ENCODE results near the gene DGKI. TPM values are rescaled to one million over a fixed set of nuclear protein-coding genes. Genes with fewer than 3 reads are reported as not detected.

Gene DGKI
- total and polyA plus RNA-seq, 4 donors, result 0.01 to 0.37 (median 0.31) TPM

GRCh38 chr7:137476937-137477336 lies 369.8 kb downstream of the DGKI start:
- H3K27ac ChIP-seq (ENCODE audit: low read depth in 1 of 2, low read length in 2 of 2), result no peak overlapping the region
- WGBS, result 69% methylated on average over 1 of the region's 1 CpG
- H3K9me3 ChIP-seq (ENCODE audit: control insufficient read depth in 4 of 4, low read length in 3 of 4), result no peaks in the 10 kb centered on the region
- no peak for DNase-seq (ENCODE audit: low spot score)
- H3K36me3 ChIP-seq (ENCODE audit: control insufficient read depth in 4 of 4, insufficient read depth in 3 of 4, low read depth in 1 of 4, low read length in 3 of 4), result no peaks in the 10 kb centered on the region
- H3K4me1 ChIP-seq (ENCODE audit: control insufficient read depth in 4 of 4, insufficient read depth in 4 of 4, low read length in 3 of 4), result no peaks in the 10 kb centered on the region
- no peak for TF ChIP-seq TAF1 (conservative IDR thresholded peaks at IDR 0.05)
- TF ChIP-seq CTCF (IDR thresholded peaks at IDR 0.05; ENCODE audit: low read depth, low read length, missing input control), result no peak
- no peak for TF ChIP-seq SP1 (IDR thresholded peaks at IDR 0.05)
- TF ChIP-seq GABPA (IDR thresholded peaks at IDR 0.05 in 1 of 2, conservative IDR thresholded peaks at IDR 0.05 in 1 of 2), result no peak
- no peak for TF ChIP-seq FOXA2 (IDR thresholded peaks at IDR 0.05)
- TF ChIP-seq HNF4A (conservative IDR thresholded peaks at IDR 0.05), result no peak
- no peak for TF ChIP-seq JUND (IDR thresholded peaks at IDR 0.05)
- no peak for TF ChIP-seq MAX (IDR thresholded peaks at IDR 0.05)
- no peak for TF ChIP-seq FOXA1 (IDR thresholded peaks at IDR 0.05)
- no peak for TF ChIP-seq EGR1 (IDR thresholded peaks at IDR 0.05; ENCODE audit: low read depth in 2 of 2)
- no peak for TF ChIP-seq RXRA (IDR thresholded peaks at IDR 0.05)
- no peak for TF ChIP-seq RAD21 (IDR thresholded peaks at IDR 0.05)
- H3K27me3 ChIP-seq (ENCODE audit: control insufficient read depth in 4 of 4, insufficient read depth in 4 of 4, low read length in 3 of 4), result no peaks in the 10 kb centered on the region
- H3K4me3 ChIP-seq (ENCODE audit: low read depth in 1 of 3, low read length in 3 of 3), result no peak overlapping the region
- H3K9ac ChIP-seq (ENCODE audit: low read depth in 1 of 2, low read length in 2 of 2), result no peak overlapping the region

- H3K9me3 ChIP-seq (ENCODE audit: control insufficient read depth in 4 of 4, low read length in 3 of 4), result no peaks in the 10 kb centered on the region
- no peak overlapping the region for H3K27ac ChIP-seq (ENCODE audit: low read depth in 1 of 2, low read length in 2 of 2)
- H3K27me3 ChIP-seq (ENCODE audit: control insufficient read depth in 4 of 4, insufficient read depth in 4 of 4, low read length in 3 of 4), result no peaks in the 10 kb centered on the region
- H3K9ac ChIP-seq (ENCODE audit: low read depth in 1 of 2, low read length in 2 of 2), result no peak overlapping the region
- DNase-seq (ENCODE audit: low spot score), result no peak
- no peaks in the 10 kb centered on the region for H3K36me3 ChIP-seq (ENCODE audit: control insufficient read depth in 4 of 4, insufficient read depth in 3 of 4, low read depth in 1 of 4, low read length in 3 of 4)
- no peaks in the 10 kb centered on the region for H3K4me1 ChIP-seq (ENCODE audit: control insufficient read depth in 4 of 4, insufficient read depth in 4 of 4, low read length in 3 of 4)
- 81% methylated on average over 7 of the region's 7 CpGs for WGBS
- no peak overlapping the region for H3K4me3 ChIP-seq (ENCODE audit: low read depth in 1 of 3, low read length in 3 of 3)
- no peak for TF ChIP-seq HNF4G (IDR thresholded peaks at IDR 0.05)
- no peak for TF ChIP-seq REST (IDR thresholded peaks at IDR 0.05)
- TF ChIP-seq ZBTB33 (IDR thresholded peaks at IDR 0.05), result no peak
- TF ChIP-seq MAX (IDR thresholded peaks at IDR 0.05), result no peak
- TF ChIP-seq FOXA1 (IDR thresholded peaks at IDR 0.05), result no peak
- no peak for TF ChIP-seq YY1 (IDR thresholded peaks at IDR 0.05)
- TF ChIP-seq CTCF (IDR thresholded peaks at IDR 0.05; ENCODE audit: low read depth, low read length, missing input control), result no peak
- no peak for TF ChIP-seq TAF1 (conservative IDR thresholded peaks at IDR 0.05)
- TF ChIP-seq GABPA (IDR thresholded peaks at IDR 0.05 in 1 of 2, conservative IDR thresholded peaks at IDR 0.05 in 1 of 2), result no peak
- TF ChIP-seq ATF3 (IDR thresholded peaks at IDR 0.05), result no peak
- TF ChIP-seq JUND (IDR thresholded peaks at IDR 0.05), result no peak
- no peak for TF ChIP-seq EGR1 (IDR thresholded peaks at IDR 0.05; ENCODE audit: low read depth in 2 of 2)
- TF ChIP-seq RAD21 (IDR thresholded peaks at IDR 0.05), result no peak
- TF ChIP-seq SP1 (IDR thresholded peaks at IDR 0.05), result no peak
- no peak for TF ChIP-seq RXRA (IDR thresholded peaks at IDR 0.05)
- TF ChIP-seq HNF4A (conservative IDR thresholded peaks at IDR 0.05), result no peak
- no peak for TF ChIP-seq NR2F2 (IDR thresholded peaks at IDR 0.05)
- no peak for TF ChIP-seq FOXA2 (IDR thresholded peaks at IDR 0.05)
These were observed 370.8 kb downstream of the DGKI start for GRCh38 chr7:137475966-137476365.
